ENCODE measurements around the gene GALNT13. TPM values are rescaled to one million over a fixed set of nuclear protein-coding genes. Genes with fewer than 3 reads are reported as not detected.

The GALNT13 gene
- total and polyA plus RNA-seq, 10 of the 15 experiments (the other 5 are each of a cell fraction or from before 2014, with no cell fraction given): 0.04 TPM; not detected in 9

- no peaks in the 10 kb centered on the region for H4K20me1 ChIP-seq (ENCODE audit: control insufficient read depth, insufficient read depth)
- FAIRE-seq (no peak), DNase-seq (ENCODE audit: low read depth, low spot score) (no peak), ATAC-seq (no peak)
- H3K27me3 ChIP-seq (replicated peaks in 1 of 2; ENCODE audit: control insufficient read depth in 2 of 2, insufficient read depth in 2 of 2, low read length in 1 of 2): no peaks in the 10 kb centered on the region
- no peak for TF ChIP-seq CREB1 (IDR thresholded peaks at IDR 0.05; ENCODE audit: low read depth)
- TF ChIP-seq, protein P1, sequence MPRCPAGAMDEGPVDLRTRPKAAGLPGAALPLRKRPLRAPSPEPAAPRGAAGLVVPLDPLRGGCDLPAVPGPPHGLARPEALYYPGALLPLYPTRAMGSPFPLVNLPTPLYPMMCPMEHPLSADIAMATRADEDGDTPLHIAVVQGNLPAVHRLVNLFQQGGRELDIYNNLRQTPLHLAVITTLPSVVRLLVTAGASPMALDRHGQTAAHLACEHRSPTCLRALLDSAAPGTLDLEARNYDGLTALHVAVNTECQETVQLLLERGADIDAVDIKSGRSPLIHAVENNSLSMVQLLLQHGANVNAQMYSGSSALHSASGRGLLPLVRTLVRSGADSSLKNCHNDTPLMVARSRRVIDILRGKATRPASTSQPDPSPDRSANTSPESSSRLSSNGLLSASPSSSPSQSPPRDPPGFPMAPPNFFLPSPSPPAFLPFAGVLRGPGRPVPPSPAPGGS (IDR thresholded peaks at IDR 0.05; ENCODE audit: borderline replicate concordance, insufficient read depth, low read depth, low read length, poor library complexity, severe bottlenecking): no peak
- TF ChIP-seq PKNOX1 (IDR thresholded peaks at IDR 0.05): no peak
- no peak for TF ChIP-seq YY1 (IDR thresholded peaks at IDR 0.05; ENCODE audit: low read depth, low read length)
- TF ChIP-seq MLLT1 (IDR thresholded peaks at IDR 0.05): no peak
- no peak for TF ChIP-seq SMAD1 (IDR thresholded peaks at IDR 0.05; ENCODE audit: low read depth, partially characterized antibody)
- no peak for TF ChIP-seq ETV6 (conservative IDR thresholded peaks at IDR 0.05 in 1 of 2, IDR thresholded peaks at IDR 0.05 in 1 of 2; ENCODE audit: borderline replicate concordance in 1 of 2, low read depth in 1 of 2)
- no peak for TF ChIP-seq HDAC2 (IDR thresholded peaks at IDR 0.05)
- TF ChIP-seq IRF4 (IDR thresholded peaks at IDR 0.05; ENCODE audit: low read depth, low read length): no peak
- no peak for TF ChIP-seq CHD4 (IDR thresholded peaks at IDR 0.05)
- no peak for TF ChIP-seq JUND (IDR thresholded peaks at IDR 0.05; ENCODE audit: low read depth, low read length)
- no peak for TF ChIP-seq HCFC1 (IDR thresholded peaks at IDR 0.05; ENCODE audit: low read length)
- no peak for TF ChIP-seq RCOR1 (conservative IDR thresholded peaks at IDR 0.05; ENCODE audit: low read depth, low read length)
- no peak for TF ChIP-seq FOS (IDR thresholded peaks at IDR 0.05; ENCODE audit: borderline replicate concordance, extremely low read depth, insufficient read length)
- TF ChIP-seq GATAD2B (conservative IDR thresholded peaks at IDR 0.05; ENCODE audit: low read depth): no peak
- TF ChIP-seq, protein P2, sequence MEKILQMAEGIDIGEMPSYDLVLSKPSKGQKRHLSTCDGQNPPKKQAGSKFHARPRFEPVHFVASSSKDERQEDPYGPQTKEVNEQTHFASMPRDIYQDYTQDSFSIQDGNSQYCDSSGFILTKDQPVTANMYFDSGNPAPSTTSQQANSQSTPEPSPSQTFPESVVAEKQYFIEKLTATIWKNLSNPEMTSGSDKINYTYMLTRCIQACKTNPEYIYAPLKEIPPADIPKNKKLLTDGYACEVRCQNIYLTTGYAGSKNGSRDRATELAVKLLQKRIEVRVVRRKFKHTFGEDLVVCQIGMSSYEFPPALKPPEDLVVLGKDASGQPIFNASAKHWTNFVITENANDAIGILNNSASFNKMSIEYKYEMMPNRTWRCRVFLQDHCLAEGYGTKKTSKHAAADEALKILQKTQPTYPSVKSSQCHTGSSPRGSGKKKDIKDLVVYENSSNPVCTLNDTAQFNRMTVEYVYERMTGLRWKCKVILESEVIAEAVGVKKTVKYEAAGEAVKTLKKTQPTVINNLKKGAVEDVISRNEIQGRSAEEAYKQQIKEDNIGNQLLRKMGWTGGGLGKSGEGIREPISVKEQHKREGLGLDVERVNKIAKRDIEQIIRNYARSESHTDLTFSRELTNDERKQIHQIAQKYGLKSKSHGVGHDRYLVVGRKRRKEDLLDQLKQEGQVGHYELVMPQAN (conservative IDR thresholded peaks at IDR 0.05): no peak
- no peak for TF ChIP-seq NFYA (IDR thresholded peaks at IDR 0.05; ENCODE audit: borderline replicate concordance, low read depth, low read length)
- TF ChIP-seq MXI1 (IDR thresholded peaks at IDR 0.05; ENCODE audit: low read depth, low read length): no peak
- TF ChIP-seq FOXM1 (IDR thresholded peaks at IDR 0.05; ENCODE audit: low read depth, low read length): no peak
- ChIA-PET RAD21 (ENCODE audit: unreplicated experiment) (interaction anchor here (1.0 kb wide), 1 partner anchor 17 kb away, joined by 3 read pairs; no protein-coding TSS in a partner anchor), CTCF (interaction anchor here (0.9 to 2.0 kb wide), 2 partner anchors 10 to 907 kb away, joined by 3 to 6 read pairs; no protein-coding TSS in a partner anchor), SMC1A (ENCODE audit: uncharacterized antibody, unreplicated experiment) (interaction anchor here (0.6 to 1.3 kb wide), 2 partner anchors 19 to 873 kb away, joined by 3 read pairs; no protein-coding TSS in a partner anchor), POLR2A (no interaction called here)
- no peak overlapping the region for H3K4me2 ChIP-seq (ENCODE audit: control insufficient read depth, insufficient read depth)
- BruUV-seq (replicated peaks): no TSS peak
- H3K4me3 ChIP-seq: no peak overlapping the region
- H3K36me3 ChIP-seq (ENCODE audit: control insufficient read depth in 2 of 2, insufficient read depth in 2 of 2, low read length in 1 of 2): no peaks in the 10 kb centered on the region
- in situ Hi-C loops (cut with MboI) (no loop called here), intact Hi-C loops (cut with micrococcal nuclease; ENCODE audit: unreplicated experiment) (loop anchor here (2.0 kb wide), 1 partner anchor 907 kb away; no protein-coding TSS in a partner anchor)
- H3K79me2 ChIP-seq (ENCODE audit: control insufficient read depth, insufficient read depth, low read length): no peaks in the 10 kb centered on the region
- H3K4me1 ChIP-seq (ENCODE audit: control insufficient read depth, insufficient read depth, low read length): no peaks in the 10 kb centered on the region
- H2AFZ ChIP-seq (ENCODE audit: control insufficient read depth, low read depth, low read length): no peak overlapping the region
- no peak overlapping the region for H3K9ac ChIP-seq (ENCODE audit: control insufficient read depth, insufficient read depth, low read length)
- WGBS (ENCODE audit: insufficient coverage, insufficient replicate concordance, low lambda C conversion rate, missing lambda C conversion rate): 33% methylated on average over 3 of the region's 3 CpGs
- no peaks in the 10 kb centered on the region for H3K9me3 ChIP-seq (replicated peaks; ENCODE audit: control insufficient read depth, insufficient read depth, low read length)
- no peak overlapping the region for H3K27ac ChIP-seq (ENCODE audit: control insufficient read depth, insufficient read depth)
These were observed 531.6 kb downstream of the GALNT13 start for GRCh38 chr2:154403242-154403790.

All from GM12878 (cell line).